ENCODE data around the gene GNA15.

- TF ChIP-seq EP300 (IDR thresholded peaks at IDR 0.05) = no peak
- no peak for TF ChIP-seq POLR2A (IDR thresholded peaks at IDR 0.05)
These were observed 30.0 kb upstream of the GNA15 start for GRCh38 chr19:3105641-3106508.

Data from sigmoid colon (tissue), 4 donors.